Panc1 (cell line): Measurements from ENCODE around the gene TAPBP.

Experiments
- POLR2AphosphoS5 ChIP-seq: IDR thresholded peaks from 2 replicates; pipeline ENCODE4 v1.6.1; 2012; ENCODE audit warnings: mild to moderate bottlenecking, low read depth, low read length, moderate library complexity
- SIN3A ChIP-seq: IDR thresholded peaks from 2 replicates; pipeline ENCODE4 v1.6.1; 2012; ENCODE audit warnings: low read depth, mild to moderate bottlenecking, low read length, moderate library complexity, borderline replicate concordance; ENCODE audit not compliant: insufficient read depth
- TF ChIP-seq, protein P1 (sequence below): fragments of 450-650 bp; IDR thresholded peaks from 2 replicates; pipeline ENCODE4 v1.5.1; 2017; ENCODE audit warnings: mild to moderate bottlenecking
- TF ChIP-seq, protein P2 (sequence below), 2 experiments: IDR thresholded peaks; 2 replicates each; pipeline ENCODE4 v1.6.1; 2011 to 2012; ENCODE audit warnings: low read depth in 2 of 2, control low read depth in 1 of 2, low read length in 1 of 2, mild to moderate bottlenecking in 1 of 2, moderate library complexity in 1 of 2; ENCODE audit not compliant: insufficient read depth in 1 of 2

DNA sequence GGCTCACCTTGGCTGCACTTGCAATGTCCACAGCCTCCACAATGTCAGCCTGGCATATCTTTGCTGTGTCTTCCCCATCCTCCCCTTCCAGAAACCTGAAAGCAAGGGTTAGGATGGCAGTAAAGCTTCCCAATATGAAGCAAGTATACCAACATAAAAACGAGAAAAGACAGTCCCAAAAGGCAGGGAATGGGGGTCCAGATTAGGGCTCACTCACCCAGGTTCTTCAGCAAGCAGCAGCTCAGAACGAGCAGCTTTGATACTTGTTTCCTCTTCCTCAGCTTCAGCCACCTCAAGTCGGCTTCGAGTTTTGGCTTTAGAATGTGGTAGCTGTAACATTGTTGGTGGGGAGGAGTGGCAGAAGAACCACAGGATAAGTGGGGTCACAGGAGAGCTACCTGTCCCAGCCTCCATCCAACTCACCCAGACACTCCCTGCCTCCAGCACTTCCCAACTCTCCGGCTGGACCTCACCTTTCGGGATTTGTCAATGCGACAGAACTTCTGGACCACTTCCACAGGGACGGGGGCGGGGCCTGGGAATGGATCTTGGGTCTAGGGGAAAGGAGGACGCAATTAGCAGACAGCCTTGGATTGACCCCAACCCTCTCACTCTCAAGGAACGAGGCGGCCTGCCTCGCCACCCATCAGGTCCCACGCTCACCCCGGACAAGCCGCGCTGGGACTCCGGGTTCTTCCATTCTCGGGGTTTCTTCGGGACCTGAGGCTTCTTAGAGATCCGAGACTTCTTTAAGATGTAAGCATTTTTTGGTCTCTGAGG is 25.5 kb downstream of the TAPBP start:
- TF ChIP-seq, protein P1, sequence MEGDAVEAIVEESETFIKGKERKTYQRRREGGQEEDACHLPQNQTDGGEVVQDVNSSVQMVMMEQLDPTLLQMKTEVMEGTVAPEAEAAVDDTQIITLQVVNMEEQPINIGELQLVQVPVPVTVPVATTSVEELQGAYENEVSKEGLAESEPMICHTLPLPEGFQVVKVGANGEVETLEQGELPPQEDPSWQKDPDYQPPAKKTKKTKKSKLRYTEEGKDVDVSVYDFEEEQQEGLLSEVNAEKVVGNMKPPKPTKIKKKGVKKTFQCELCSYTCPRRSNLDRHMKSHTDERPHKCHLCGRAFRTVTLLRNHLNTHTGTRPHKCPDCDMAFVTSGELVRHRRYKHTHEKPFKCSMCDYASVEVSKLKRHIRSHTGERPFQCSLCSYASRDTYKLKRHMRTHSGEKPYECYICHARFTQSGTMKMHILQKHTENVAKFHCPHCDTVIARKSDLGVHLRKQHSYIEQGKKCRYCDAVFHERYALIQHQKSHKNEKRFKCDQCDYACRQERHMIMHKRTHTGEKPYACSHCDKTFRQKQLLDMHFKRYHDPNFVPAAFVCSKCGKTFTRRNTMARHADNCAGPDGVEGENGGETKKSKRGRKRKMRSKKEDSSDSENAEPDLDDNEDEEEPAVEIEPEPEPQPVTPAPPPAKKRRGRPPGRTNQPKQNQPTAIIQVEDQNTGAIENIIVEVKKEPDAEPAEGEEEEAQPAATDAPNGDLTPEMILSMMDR = no peak
- TF ChIP-seq, protein P2, sequence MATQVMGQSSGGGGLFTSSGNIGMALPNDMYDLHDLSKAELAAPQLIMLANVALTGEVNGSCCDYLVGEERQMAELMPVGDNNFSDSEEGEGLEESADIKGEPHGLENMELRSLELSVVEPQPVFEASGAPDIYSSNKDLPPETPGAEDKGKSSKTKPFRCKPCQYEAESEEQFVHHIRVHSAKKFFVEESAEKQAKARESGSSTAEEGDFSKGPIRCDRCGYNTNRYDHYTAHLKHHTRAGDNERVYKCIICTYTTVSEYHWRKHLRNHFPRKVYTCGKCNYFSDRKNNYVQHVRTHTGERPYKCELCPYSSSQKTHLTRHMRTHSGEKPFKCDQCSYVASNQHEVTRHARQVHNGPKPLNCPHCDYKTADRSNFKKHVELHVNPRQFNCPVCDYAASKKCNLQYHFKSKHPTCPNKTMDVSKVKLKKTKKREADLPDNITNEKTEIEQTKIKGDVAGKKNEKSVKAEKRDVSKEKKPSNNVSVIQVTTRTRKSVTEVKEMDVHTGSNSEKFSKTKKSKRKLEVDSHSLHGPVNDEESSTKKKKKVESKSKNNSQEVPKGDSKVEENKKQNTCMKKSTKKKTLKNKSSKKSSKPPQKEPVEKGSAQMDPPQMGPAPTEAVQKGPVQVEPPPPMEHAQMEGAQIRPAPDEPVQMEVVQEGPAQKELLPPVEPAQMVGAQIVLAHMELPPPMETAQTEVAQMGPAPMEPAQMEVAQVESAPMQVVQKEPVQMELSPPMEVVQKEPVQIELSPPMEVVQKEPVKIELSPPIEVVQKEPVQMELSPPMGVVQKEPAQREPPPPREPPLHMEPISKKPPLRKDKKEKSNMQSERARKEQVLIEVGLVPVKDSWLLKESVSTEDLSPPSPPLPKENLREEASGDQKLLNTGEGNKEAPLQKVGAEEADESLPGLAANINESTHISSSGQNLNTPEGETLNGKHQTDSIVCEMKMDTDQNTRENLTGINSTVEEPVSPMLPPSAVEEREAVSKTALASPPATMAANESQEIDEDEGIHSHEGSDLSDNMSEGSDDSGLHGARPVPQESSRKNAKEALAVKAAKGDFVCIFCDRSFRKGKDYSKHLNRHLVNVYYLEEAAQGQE (IDR thresholded peaks at IDR 0.05; ENCODE audit: insufficient read depth in 1 of 2, low read depth in 2 of 2, low read length in 1 of 2) = no peak
- TF ChIP-seq POLR2AphosphoS5 (no peak), SIN3A (no peak)
